Skeletal muscle satellite cell (primary cell): ENCODE measurements around the gene BPI. TPM values are rescaled to one million over a fixed set of nuclear protein-coding genes. Genes with fewer than 3 reads are reported as not detected.
A peak's percentile ranks its signal among the peaks of the same experiment; 100 is the strongest.
"Not testable (repeated sequence)": the region's sequence is repeated elsewhere in the genome, so short reads cannot be mapped to it uniquely, and the experiment has no call there.

Experiments
- H3K27me3 ChIP-seq: 2 replicates; pipeline ENCODE4 v1.7.0; 2013; ENCODE audit warnings: low read length; ENCODE audit not compliant: control insufficient read depth, insufficient read depth
- H3K36me3 ChIP-seq: 2 replicates; pipeline ENCODE4 v1.7.0; 2013; ENCODE audit warnings: mild to moderate bottlenecking, control low read depth, low read length; ENCODE audit not compliant: insufficient read depth
- H3K4me1 ChIP-seq: 2 replicates; pipeline ENCODE4 v1.7.0; 2013; ENCODE audit warnings: low read length; ENCODE audit not compliant: control insufficient read depth, insufficient read depth
- H3K4me2 ChIP-seq: 2 replicates; pipeline ENCODE4 v1.7.0; 2013; ENCODE audit warnings: mild to moderate bottlenecking, low read length
- H3K4me3 ChIP-seq: 2 replicates; pipeline ENCODE4 v1.7.0; 2013; ENCODE audit warnings: low read length
- H3K9ac ChIP-seq: 2 replicates; pipeline ENCODE4 v1.7.0; 2013; ENCODE audit warnings: mild to moderate bottlenecking, low read depth, low read length, moderate library complexity
- H3K9me3 ChIP-seq: replicated peaks from 2 replicates; pipeline ENCODE4 v1.7.0; 2013; ENCODE audit warnings: mild to moderate bottlenecking, control low read depth, low read length
- total RNA-seq: library from RNA; depleted of rRNA; stranded (reverse); fragments of >200 nt; gene quantifications from 2 replicates; pipeline ENCODE4 v1.2.3, GENCODE V29; 2012; rRNA removed

Gene BPI
- under 0.01 TPM in 1 of 2 replicates, not detected in the other for total RNA-seq

DNA sequence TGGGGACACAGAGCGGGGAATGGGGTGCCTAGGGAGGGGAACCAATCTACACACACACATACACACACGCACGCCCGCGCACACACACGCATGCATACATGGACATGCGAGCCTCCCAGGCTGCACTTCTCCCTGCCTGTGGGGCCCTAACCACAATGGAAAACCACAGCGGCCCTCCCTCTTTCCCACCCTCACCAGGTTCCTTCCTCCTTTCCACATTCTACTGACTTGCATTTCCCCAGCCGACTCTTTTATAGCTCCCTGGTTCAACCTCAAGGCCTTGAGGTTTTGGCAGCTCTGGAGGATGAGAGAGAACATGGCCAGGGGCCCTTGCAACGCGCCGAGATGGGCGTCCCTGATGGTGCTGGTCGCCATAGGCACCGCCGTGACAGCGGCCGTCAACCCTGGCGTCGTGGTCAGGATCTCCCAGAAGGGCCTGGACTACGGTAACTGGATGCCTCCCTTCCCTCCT, at the start of gene BPI:
Gene BPI (plus strand): TSS at position 249 of the 472 bp plus-strand sequence. CDS start 68 bp downstream, at position 317.
- no peak within 1 kb of the TSS for H3K4me2 ChIP-seq
- H3K4me1 ChIP-seq: peaks cover 10% of the 10 kb centered on the region
- no peaks in the 10 kb centered on the region for H3K36me3 ChIP-seq
- no peak within 1 kb of the TSS for H3K4me3 ChIP-seq
- H3K9me3 ChIP-seq: no peaks in the 10 kb centered on the region
- no peak within 1 kb of the TSS for H3K9ac ChIP-seq
- H3K27me3 ChIP-seq: peaks cover 23% of the 10 kb centered on the region

DNA sequence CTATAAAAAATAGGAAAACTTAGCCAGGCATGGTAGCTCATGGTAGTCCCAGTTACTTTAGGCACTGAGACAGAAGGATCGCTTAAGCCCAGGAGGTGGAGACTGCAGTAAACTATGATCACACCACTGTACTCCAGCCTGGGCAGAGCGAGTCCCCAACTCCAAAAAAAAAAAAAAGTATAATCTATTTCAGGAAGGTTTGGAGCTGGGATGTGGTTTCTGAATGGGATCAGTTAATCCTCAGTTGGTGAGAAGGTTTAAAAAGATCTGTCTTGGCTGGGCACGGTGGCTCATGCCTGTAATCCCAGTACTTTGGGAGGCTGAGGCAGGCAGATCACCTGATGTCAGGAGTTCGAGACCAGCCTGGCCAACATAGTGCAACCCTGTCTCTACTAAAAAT, 49.3 kb upstream of the BPI start:
- not testable (repeated sequence) for H3K4me2 ChIP-seq, H3K4me3 ChIP-seq
- H3K4me1 ChIP-seq: peaks cover 41% of the 10 kb centered on the region

DNA sequence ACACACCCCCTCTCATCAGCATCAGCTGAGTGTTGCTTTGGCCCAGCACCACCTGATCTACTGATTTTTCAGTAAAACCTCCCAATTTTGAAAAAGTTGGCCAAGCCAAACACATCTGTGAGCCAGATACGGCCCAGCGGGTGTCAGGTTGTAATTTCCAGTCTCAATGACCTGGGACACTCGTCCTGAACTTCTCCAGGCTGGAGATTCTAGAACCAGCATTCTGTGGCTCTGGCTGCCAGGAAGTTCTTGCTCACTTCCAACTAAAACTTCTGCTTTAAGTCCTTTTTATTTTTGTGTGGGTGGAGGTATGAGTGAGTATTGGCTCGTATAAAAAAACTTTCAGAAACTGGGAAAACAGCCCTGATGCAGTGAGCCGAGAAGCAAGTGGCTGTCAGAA, 48.6 kb upstream of the BPI start:
- H3K4me1 ChIP-seq: peaks cover 49% of the 10 kb centered on the region
- H3K9me3 ChIP-seq: no peaks in the 10 kb centered on the region
- no peaks in the 10 kb centered on the region for H3K27me3 ChIP-seq
- H3K9ac ChIP-seq: peak overlapping the region; percentile 29
- peak overlapping the region; percentile 32 for H3K4me3 ChIP-seq
- peak overlapping the region; percentile 64 for H3K4me2 ChIP-seq
- H3K36me3 ChIP-seq: peaks cover 2% of the 10 kb centered on the region

More for the DNA sequence above, 49.3 kb upstream of the BPI start:
- H3K36me3 ChIP-seq, H3K27me3 ChIP-seq, H3K9me3 ChIP-seq, H3K9ac ChIP-seq: not testable (repeated sequence)

DNA sequence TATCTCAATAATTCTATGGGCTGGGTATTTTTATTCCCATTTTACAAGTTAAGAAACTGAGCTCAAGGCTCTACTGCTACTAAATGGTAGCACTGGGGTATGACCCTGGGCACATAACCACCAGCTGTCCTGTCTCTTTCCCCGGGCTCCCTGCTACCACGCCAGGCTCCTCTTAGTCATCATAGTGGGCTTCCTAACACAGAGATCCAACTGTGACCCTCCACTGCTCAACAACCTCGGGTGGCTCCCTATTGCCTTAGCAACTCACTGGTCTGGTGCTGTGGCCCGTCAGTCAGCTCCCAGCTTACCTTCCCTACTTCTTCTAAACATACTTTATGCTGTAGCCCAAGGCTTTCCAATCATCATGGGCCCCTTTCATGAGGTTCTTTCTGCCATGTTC, 47.9 kb upstream of the BPI start:
- H3K4me1 ChIP-seq: peaks cover 52% of the 10 kb centered on the region
- peak overlapping the region; percentile 29 for H3K9ac ChIP-seq
- H3K27me3 ChIP-seq: no peaks in the 10 kb centered on the region
- peak overlapping the region; percentile 64 for H3K4me2 ChIP-seq
- H3K36me3 ChIP-seq: peaks cover 2% of the 10 kb centered on the region
- peak overlapping the region; percentile 32 for H3K4me3 ChIP-seq
- H3K9me3 ChIP-seq: no peaks in the 10 kb centered on the region

DNA sequence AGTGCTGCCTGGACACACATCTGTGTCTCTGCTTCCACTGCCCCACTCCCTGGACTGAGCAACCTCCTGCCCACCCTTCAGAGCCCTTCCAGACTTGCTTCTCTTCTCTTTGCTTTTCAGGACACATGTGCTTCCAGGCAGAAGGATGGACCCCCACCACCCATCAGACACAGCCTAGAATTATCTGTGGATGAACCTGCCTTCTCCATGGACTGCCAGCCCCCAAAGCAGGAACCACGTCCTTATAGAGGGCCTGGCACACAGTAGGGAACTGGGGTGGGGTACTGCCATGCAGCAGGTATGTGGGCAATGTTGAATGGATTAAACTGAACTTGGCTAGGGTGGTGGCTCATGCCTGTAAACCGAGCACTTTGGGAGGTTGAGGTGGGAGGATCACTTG, 47.0 kb upstream of the BPI start:
- H3K4me1 ChIP-seq: peaks cover 54% of the 10 kb centered on the region
- H3K9ac ChIP-seq: no peak overlapping the region
- H3K27me3 ChIP-seq: no peaks in the 10 kb centered on the region
- no peak overlapping the region for H3K4me2 ChIP-seq
- H3K9me3 ChIP-seq: no peaks in the 10 kb centered on the region
- peaks cover under 1% of the 10 kb centered on the region for H3K36me3 ChIP-seq
- H3K4me3 ChIP-seq: peak overlapping the region; percentile 25

DNA sequence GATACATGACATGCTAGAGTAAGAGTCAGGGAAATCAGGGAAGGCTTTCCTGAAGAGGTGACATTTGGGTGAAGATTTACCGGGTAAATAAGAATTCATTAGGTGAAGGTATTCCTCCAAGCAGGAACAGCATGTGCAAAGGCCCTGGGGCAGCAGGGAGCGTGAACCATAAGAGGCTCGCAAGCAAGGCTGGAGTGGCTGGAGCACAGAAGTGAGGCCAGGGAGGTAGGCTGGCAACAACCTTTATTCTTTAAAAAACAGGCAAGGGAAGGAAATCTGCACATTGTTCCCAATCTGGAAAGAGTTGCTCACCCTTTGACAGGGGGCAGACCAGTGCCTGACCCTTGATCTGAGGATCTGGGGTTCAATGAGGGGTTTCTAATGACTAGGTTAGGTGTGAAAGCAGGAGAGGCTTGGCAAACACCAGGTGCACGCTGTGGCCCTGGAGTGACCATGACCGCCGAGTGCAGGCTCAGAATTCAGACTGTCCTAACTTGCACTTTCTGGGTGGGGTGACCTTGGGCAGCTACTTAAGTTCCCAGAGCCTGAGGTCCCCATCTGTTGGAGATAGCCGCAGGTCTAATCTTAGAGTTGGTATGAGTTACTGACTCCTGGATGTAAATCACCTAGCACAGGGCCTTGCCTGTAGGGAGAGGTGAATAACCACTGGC, 45.3 kb upstream of the BPI start:
- H3K36me3 ChIP-seq: no peaks in the 10 kb centered on the region
- H3K4me3 ChIP-seq: peak overlapping the region; percentile 81
- peaks cover 45% of the 10 kb centered on the region for H3K4me1 ChIP-seq
- no peaks in the 10 kb centered on the region for H3K9me3 ChIP-seq
- H3K4me2 ChIP-seq: peak overlapping the region; percentile 91
- H3K27me3 ChIP-seq: no peaks in the 10 kb centered on the region
- peak overlapping the region; percentile 79 for H3K9ac ChIP-seq

DNA sequence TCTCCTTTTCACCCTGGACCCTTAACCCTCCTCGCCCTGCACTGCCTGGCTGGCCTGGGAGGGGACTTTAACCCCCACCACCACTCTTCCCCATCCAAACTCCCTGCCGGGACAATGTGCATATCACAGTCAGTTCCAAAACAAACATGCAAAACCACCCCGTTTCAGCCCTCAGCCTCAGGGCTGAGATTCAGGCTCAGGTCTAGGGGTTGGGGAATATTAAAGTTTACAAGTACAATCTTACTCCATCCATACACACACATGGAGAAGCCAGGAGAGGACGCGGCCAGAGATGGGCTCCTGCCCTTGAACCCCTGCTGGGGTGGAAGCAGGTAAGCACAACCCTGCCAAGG, 44.0 kb upstream of the BPI start:
- H3K4me3 ChIP-seq: peak overlapping the region; percentile 81
- H3K27me3 ChIP-seq: no peaks in the 10 kb centered on the region

DNA sequence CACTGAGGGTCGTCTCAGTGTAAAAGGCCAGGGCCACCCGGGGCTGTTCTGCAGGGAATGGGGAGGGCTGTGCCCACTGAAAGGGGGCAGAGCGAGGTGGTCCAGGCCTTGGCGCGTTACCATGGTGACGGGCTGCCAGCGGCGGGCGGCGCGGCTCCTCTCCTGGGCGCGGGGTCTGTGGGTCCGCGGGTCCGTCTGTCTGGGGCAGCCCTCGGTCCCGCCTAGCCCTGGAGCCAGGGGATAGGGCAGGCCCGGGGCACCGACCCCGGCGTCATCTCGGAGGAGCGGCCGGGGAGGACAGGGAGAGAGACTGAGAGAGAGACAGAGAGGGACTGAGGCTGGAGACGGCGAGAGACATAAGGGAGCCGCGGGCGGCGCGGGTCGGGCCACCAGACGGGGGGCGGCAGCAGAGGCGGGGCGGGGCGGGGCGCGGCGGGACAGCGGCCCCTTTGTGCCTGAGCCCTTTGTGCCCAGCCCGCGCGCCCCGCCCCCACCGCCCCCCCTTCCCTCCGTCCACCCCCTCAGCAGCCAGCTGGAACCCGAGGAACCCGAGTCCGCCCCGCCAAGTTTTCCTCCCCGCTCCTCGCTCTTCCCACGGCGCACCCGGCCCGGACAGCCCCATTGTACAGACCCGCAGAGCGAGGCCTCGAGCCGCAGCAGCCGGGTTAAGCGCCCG, 43.4 kb upstream of the BPI start, which contains the start of gene KIAA1755:
Gene KIAA1755 (minus strand): TSS at position 358 of the 676 bp plus-strand sequence. CDS start 235 bp downstream, at position 123.
- Histone ChIP-seq H3K36me3 (no peaks in the 10 kb centered on the region), H3K27me3 (no peaks in the 10 kb centered on the region), H3K9ac (peak within 1 kb of the TSS; percentile 79), H3K4me2 (peak within 1 kb of the TSS; percentile 91), H3K4me1 (peaks cover 34% of the 10 kb centered on the region), H3K4me3 (peak within 1 kb of the TSS; percentile 81), H3K9me3 (no peaks in the 10 kb centered on the region)

More for the DNA sequence above, 44.0 kb upstream of the BPI start:
- H3K4me1 ChIP-seq: peaks cover 39% of the 10 kb centered on the region
- H3K9me3 ChIP-seq: no peaks in the 10 kb centered on the region
- H3K9ac ChIP-seq: peak overlapping the region; percentile 79
- peak overlapping the region; percentile 91 for H3K4me2 ChIP-seq
- no peaks in the 10 kb centered on the region for H3K36me3 ChIP-seq

DNA sequence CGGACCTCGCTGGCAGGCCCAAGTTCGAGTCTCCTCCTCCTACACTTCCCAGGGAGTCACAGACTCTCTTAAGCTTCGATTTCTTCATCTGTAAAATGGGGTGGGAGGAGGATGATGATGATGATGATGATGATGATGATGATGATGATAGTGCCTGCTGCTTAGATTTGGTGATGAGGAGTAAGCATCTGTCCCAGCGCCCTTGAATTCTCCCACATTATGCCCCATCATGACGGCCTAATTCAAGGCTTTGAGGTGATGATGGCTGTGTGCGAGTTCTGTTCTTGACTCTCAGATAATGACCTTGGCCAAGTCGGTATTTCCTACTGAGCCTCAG, 42.9 kb upstream of the BPI start:
- no peaks in the 10 kb centered on the region for H3K27me3 ChIP-seq
- H3K9me3 ChIP-seq: no peaks in the 10 kb centered on the region
- no peaks in the 10 kb centered on the region for H3K36me3 ChIP-seq
- peaks cover 29% of the 10 kb centered on the region for H3K4me1 ChIP-seq
- peak overlapping the region; percentile 77 for H3K4me2 ChIP-seq
- H3K9ac ChIP-seq: peak overlapping the region; percentile 53
- H3K4me3 ChIP-seq: peak overlapping the region; percentile 81

DNA sequence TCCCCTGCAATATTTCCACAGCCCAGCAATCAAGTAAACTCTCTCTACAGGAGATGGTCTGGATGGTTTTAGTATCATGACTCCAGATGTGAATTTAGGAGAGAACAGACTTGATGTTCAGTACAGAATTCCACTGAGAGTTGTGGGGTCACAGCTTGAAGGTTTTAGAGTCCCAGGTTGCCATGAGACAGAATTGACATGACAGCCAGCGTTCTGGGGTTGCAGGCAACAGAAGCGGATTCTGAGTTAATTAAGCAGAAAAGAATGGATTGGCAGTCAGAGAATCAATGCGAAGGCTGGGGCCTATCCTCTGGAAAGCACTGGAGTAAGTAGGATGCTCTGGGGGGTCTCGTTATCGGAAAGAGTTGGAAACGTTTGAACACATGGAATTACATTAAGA, 41.0 kb upstream of the BPI start:
- Histone ChIP-seq H3K4me2 (no peak overlapping the region), H3K4me3 (no peak overlapping the region), H3K9ac (no peak overlapping the region), H3K27me3 (no peaks in the 10 kb centered on the region), H3K9me3 (no peaks in the 10 kb centered on the region), H3K4me1 (peaks cover 18% of the 10 kb centered on the region), H3K36me3 (no peaks in the 10 kb centered on the region)

DNA sequence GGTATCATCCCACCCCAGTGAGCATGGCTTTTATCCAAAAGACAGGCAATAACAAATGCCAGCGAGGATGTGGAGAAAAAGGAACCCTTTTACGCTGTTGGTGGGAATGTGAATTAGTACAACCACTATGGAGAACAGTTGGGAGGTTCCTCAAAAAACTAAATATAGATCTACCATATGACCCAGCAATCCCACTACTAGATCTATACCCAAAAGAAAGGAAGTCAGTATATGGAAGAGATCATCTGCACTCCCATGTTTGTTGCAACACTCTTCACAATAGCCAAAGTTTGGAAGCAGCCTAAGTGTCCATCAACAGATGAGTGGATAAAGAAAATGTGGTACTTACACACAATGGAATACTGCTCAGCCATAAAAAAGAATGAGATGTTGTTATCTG, 37.5 kb upstream of the BPI start:
- no peaks in the 10 kb centered on the region for H3K27me3 ChIP-seq
- no peak overlapping the region for H3K9ac ChIP-seq
- H3K9me3 ChIP-seq: no peaks in the 10 kb centered on the region
- no peak overlapping the region for H3K4me3 ChIP-seq
- H3K36me3 ChIP-seq: no peaks in the 10 kb centered on the region
- no peak overlapping the region for H3K4me2 ChIP-seq
- peaks cover 16% of the 10 kb centered on the region for H3K4me1 ChIP-seq
